ENCODE data around the gene IL17C.

DNA sequence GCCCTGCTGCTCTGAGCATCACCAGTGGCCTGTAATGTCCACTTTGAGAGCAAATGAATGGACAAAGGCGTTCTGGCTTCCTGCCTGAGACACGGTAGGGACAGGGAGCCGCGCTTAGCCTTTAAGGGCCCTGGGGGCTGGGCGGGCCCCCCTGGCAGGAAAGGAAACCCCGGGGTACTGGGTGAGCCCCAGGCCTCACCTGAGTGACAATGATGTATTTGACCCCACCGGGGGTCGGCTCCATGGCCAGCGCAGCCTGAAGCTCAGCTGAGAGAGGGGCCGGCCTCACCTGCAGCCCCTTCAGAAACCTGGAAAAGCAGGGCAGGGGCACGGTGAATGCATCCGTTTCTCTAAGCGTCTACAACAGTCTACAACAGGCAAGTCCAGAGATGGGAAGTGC, 14.7 kb downstream of the IL17C start:
- TF ChIP-seq, protein P1, sequence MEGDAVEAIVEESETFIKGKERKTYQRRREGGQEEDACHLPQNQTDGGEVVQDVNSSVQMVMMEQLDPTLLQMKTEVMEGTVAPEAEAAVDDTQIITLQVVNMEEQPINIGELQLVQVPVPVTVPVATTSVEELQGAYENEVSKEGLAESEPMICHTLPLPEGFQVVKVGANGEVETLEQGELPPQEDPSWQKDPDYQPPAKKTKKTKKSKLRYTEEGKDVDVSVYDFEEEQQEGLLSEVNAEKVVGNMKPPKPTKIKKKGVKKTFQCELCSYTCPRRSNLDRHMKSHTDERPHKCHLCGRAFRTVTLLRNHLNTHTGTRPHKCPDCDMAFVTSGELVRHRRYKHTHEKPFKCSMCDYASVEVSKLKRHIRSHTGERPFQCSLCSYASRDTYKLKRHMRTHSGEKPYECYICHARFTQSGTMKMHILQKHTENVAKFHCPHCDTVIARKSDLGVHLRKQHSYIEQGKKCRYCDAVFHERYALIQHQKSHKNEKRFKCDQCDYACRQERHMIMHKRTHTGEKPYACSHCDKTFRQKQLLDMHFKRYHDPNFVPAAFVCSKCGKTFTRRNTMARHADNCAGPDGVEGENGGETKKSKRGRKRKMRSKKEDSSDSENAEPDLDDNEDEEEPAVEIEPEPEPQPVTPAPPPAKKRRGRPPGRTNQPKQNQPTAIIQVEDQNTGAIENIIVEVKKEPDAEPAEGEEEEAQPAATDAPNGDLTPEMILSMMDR (conservative IDR thresholded peaks at IDR 0.05; ENCODE audit: low read depth, low read length): no peak
- TF ChIP-seq EZH2phosphoT487 (IDR thresholded peaks at IDR 0.05; ENCODE audit: borderline replicate concordance, low read length): no peak
- no peak for TF ChIP-seq EZH2 (IDR thresholded peaks at IDR 0.05; ENCODE audit: low read length, unreplicated experiment)
